Measurements from ENCODE around the gene S1PR5.

Gene S1PR5

DNA sequence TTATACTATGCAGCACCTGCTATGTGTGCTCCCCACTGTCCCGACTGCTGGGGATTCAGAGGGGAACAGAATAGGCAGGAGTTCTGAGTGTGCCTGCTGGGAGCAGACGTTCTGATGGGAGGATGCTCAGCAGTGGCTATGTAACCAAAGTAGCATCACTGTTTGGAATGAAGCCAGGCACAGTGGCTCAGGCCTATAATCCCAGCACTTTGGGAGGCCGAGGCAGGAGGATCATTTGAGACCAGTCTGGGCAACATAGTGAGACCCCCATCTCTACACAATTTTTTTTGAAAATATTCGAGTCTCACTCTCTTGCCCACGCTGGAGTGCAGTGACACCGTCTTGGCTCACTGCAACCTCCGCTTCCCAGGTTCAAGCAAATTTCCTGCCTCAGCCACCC, 32.5 kb upstream of the S1PR5 start:
- Histone ChIP-seq H3K9me3 (ENCODE audit: insufficient read depth, low read length) (no peaks in the 10 kb centered on the region), H3F3A (ENCODE audit: insufficient read depth) (peaks cover 24% of the 10 kb centered on the region), H3K79me2 (ENCODE audit: insufficient read depth, low read length) (no peaks in the 10 kb centered on the region), H2AFZ (ENCODE audit: low read depth, low read length, severe bottlenecking) (no peak overlapping the region), H3K9me2 (replicated peaks; ENCODE audit: insufficient read depth, low read length) (no peaks in the 10 kb centered on the region), H3K36me3 (ENCODE audit: low read length) (peaks cover 3% of the 10 kb centered on the region; the same call in 1 of the 2 replicates), H3K27me3 (ENCODE audit: low read length) (no peaks in the 10 kb centered on the region), H3K4me3 (ENCODE audit: insufficient read depth, low read length, poor library complexity, severe bottlenecking) (no peak overlapping the region), H3K4me2 (ENCODE audit: low read depth, low read length, poor library complexity, severe bottlenecking) (no peak overlapping the region), H3K27ac (ENCODE audit: low read depth, low read length) (no peak overlapping the region), H3K9ac (ENCODE audit: low read length) (no peak overlapping the region), H4K20me1 (ENCODE audit: low read depth, low read length) (no peaks in the 10 kb centered on the region; the same call in 1 of the 2 replicates)
- TF ChIP-seq EZH2phosphoT487 (conservative IDR thresholded peaks at IDR 0.05; ENCODE audit: low read length): no peak
- TF ChIP-seq, protein P1, sequence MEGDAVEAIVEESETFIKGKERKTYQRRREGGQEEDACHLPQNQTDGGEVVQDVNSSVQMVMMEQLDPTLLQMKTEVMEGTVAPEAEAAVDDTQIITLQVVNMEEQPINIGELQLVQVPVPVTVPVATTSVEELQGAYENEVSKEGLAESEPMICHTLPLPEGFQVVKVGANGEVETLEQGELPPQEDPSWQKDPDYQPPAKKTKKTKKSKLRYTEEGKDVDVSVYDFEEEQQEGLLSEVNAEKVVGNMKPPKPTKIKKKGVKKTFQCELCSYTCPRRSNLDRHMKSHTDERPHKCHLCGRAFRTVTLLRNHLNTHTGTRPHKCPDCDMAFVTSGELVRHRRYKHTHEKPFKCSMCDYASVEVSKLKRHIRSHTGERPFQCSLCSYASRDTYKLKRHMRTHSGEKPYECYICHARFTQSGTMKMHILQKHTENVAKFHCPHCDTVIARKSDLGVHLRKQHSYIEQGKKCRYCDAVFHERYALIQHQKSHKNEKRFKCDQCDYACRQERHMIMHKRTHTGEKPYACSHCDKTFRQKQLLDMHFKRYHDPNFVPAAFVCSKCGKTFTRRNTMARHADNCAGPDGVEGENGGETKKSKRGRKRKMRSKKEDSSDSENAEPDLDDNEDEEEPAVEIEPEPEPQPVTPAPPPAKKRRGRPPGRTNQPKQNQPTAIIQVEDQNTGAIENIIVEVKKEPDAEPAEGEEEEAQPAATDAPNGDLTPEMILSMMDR (IDR thresholded peaks at IDR 0.05; ENCODE audit: insufficient read depth, low read length, poor library complexity, severe bottlenecking): no peak

DNA sequence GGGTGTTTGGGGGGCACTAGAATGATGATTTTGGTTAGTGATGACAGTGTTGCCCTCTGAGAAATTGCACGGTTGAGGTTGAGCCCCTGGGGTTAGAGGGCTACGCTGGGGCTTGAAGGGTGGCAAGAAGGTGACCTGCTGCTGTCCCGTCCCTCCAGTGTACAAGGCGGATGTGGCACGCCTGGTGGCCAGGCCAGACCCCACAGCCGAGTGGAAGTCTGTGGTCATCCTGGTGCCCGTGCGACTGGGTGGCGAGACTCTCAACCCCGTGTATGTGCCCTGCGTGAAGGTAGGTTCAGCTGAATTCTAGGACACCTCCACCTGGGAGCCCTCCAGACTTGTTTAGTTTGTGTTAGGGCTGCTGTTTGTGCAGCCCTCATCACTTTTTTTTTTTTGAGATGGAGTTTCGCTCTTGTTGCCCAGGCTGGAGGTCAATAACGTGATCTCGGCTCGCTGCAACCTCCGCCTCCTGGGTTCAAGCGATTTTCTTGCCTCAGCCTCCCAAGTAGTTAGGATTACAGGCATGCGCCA, 31.6 kb upstream of the S1PR5 start:
- Histone ChIP-seq H3K79me2 (ENCODE audit: insufficient read depth, low read length) (peaks cover 7% of the 10 kb centered on the region; the same call in 1 of the 2 replicates), H3K9me2 (replicated peaks; ENCODE audit: insufficient read depth, low read length) (no peaks in the 10 kb centered on the region), H3K27ac (ENCODE audit: low read depth, low read length) (no peak overlapping the region), H3K27me3 (ENCODE audit: low read length) (no peaks in the 10 kb centered on the region), H3F3A (ENCODE audit: insufficient read depth) (peaks cover 14% of the 10 kb centered on the region), H4K20me1 (ENCODE audit: low read depth, low read length) (no peaks in the 10 kb centered on the region; the same call in 1 of the 2 replicates), H3K9ac (ENCODE audit: low read length) (no peak overlapping the region), H3K4me2 (ENCODE audit: low read depth, low read length, poor library complexity, severe bottlenecking) (no peak overlapping the region), H3K4me3 (ENCODE audit: insufficient read depth, low read length, poor library complexity, severe bottlenecking) (no peak overlapping the region), H2AFZ (ENCODE audit: low read depth, low read length, severe bottlenecking) (no peak overlapping the region), H3K36me3 (ENCODE audit: low read length) (peaks cover 3% of the 10 kb centered on the region; the same call in 1 of the 2 replicates), H3K9me3 (ENCODE audit: insufficient read depth, low read length) (no peaks in the 10 kb centered on the region)
- TF ChIP-seq EZH2phosphoT487 (conservative IDR thresholded peaks at IDR 0.05; ENCODE audit: low read length): no peak
- TF ChIP-seq, protein P1 (IDR thresholded peaks at IDR 0.05; ENCODE audit: insufficient read depth, low read length, poor library complexity, severe bottlenecking): no peak

DNA sequence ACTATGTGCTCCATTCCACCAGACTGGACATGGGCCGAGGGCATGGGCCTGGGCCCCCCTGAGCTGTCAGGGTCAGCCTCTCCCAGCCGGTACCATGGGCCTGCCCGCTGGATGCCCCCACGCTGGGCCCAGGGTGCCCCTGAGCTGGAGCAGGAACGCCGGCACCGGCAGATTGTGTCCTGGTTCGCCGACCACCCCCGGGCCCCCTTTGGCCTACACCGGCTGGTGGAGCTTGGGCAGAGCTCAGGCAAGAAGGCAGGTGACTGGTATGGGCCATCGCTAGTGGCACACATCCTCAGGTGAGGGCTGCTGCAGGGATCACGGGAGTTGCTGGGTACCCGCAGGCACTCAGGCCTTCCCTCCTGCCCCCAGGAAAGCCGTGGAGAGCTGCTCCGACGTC, 29.6 kb upstream of the S1PR5 start:
- H3F3A ChIP-seq (ENCODE audit: insufficient read depth): peaks cover 10% of the 10 kb centered on the region
- H3K4me2 ChIP-seq (ENCODE audit: low read depth, low read length, poor library complexity, severe bottlenecking): no peak overlapping the region
- H3K27me3 ChIP-seq (ENCODE audit: low read length): no peaks in the 10 kb centered on the region
- no peak for TF ChIP-seq EZH2phosphoT487 (conservative IDR thresholded peaks at IDR 0.05; ENCODE audit: low read length)
- TF ChIP-seq, protein P1 (IDR thresholded peaks at IDR 0.05; ENCODE audit: insufficient read depth, low read length, poor library complexity, severe bottlenecking): no peak
- H3K79me2 ChIP-seq (ENCODE audit: insufficient read depth, low read length): peaks cover 7% of the 10 kb centered on the region; the same call in 1 of the 2 replicates
- no peak overlapping the region for H3K9ac ChIP-seq (ENCODE audit: low read length)
- no peaks in the 10 kb centered on the region for H3K9me3 ChIP-seq (ENCODE audit: insufficient read depth, low read length)
- no peaks in the 10 kb centered on the region for H4K20me1 ChIP-seq (ENCODE audit: low read depth, low read length)
- H3K9me2 ChIP-seq (replicated peaks; ENCODE audit: insufficient read depth, low read length): no peaks in the 10 kb centered on the region
- H3K27ac ChIP-seq (ENCODE audit: low read depth, low read length): no peak overlapping the region
- no peak overlapping the region for H3K4me3 ChIP-seq (ENCODE audit: insufficient read depth, low read length, poor library complexity, severe bottlenecking)
- H2AFZ ChIP-seq (ENCODE audit: low read depth, low read length, severe bottlenecking): no peak overlapping the region
- no peaks in the 10 kb centered on the region for H3K36me3 ChIP-seq (ENCODE audit: low read length)

Data from SU-DHL-6 (cell line).